H1 (cell line): Measurements from ENCODE around the gene FRMD6. TPM values are rescaled to one million over a fixed set of nuclear protein-coding genes. Genes with fewer than 3 reads are reported as not detected.

ENCODE experiments used
- GTF2F1 ChIP-seq: IDR thresholded peaks from 2 replicates; pipeline ENCODE4 v1.6.1; 2012; ENCODE audit warnings: low read depth, low read length, improper control_type of control experiment, borderline replicate concordance
- SIRT6 ChIP-seq: IDR thresholded peaks from one replicate; pipeline ENCODE4 v1.7.1; 2012; ENCODE audit warnings: low read length, inconsistent platforms
- polyA plus RNA-seq, 7 experiments: library from polyadenylated mRNA; depleted of rRNA in 3 of 7; stranded (reverse) in 5 of 7; unstranded in 2 of 7; fragments of >200 nt in 5 of 7; fragments of 200-250 nt in 2 of 7; gene quantifications; 1 replicate in 5 of 7; 2 replicates in 1 of 7; 4 replicates in 1 of 7; pipeline versions ENCODE4 v1.2.1 to v1.2.3, GENCODE V29; 2011 to 2013; ENCODE audit warnings: missing spikeins in 2 of 7, mixed read lengths in 2 of 7
- total RNA-seq: library from RNA; stranded (reverse); fragmentation: NEBNext Ultra II Directional; extraction: Animal tissue kit (Norgen Biotek cat#: 25700); gene quantifications from 2 replicates; pipeline ENCODE4 v1.2.1, GENCODE V29; 2021

Gene FRMD6
- total and polyA plus RNA-seq, 2 of the 8 experiments (the other 6 are each of a cell fraction or from before 2014, with no cell fraction given) = 5.4 to 23.7 TPM

- TF ChIP-seq GTF2F1 (no peak), SIRT6 (no peak)
These were observed 14.4 kb downstream of the FRMD6 start (continued) for GRCh38 chr14:51666070-51666469.
